OCI-LY7 (cell line): ENCODE measurements around the gene SH3BP5L. TPM values are rescaled to one million over a fixed set of nuclear protein-coding genes. Genes with fewer than 3 reads are reported as not detected.

Source experiments
- BruUV-seq: library from RNA; stranded (reverse); fragments of 400-500 nt; replicated peaks from 2 replicates; lab custom pipeline; 2021; lab: Mats Ljungman, UMichigan
- CTCF ChIA-PET: fragments of 300-600 bp; sonication (Branson Sonifier 250); formaldehyde crosslinking; loops from one replicate; lab custom pipeline; 2022; ENCODE audit warnings: antibody characterized with exemption; ENCODE audit not compliant: unreplicated experiment; lab: Charles Lee
- POLR2A ChIA-PET: fragments of 300-600 bp; sonication (Branson Sonifier 250); formaldehyde crosslinking; loops from one replicate; lab custom pipeline; 2022; ENCODE audit warnings: antibody characterized with exemption; lab: Charles Lee
- DNase-seq: peaks from one replicate; pipeline ENCODE4 v3.0.0-alpha.2; 2015; ENCODE audit warnings: low spot score
- H2AFZ ChIP-seq: fragments of 200-600 bp; sonication (generic), shearing (Covaris generic); 2 replicates; pipeline ENCODE4 v1.6.1; 2014; ENCODE audit warnings: mild to moderate bottlenecking, antibody characterized with exemption, low read length, moderate library complexity
- H3K27ac ChIP-seq: fragments of 200-600 bp; sonication (generic); 2 replicates; pipeline ENCODE4 v1.5.1; 2014; ENCODE audit warnings: mixed run types, low read depth, mild to moderate bottlenecking, moderate library complexity, low read length, inconsistent platforms; ENCODE audit not compliant: poor library complexity, severe bottlenecking
- H3K36me3 ChIP-seq: fragments of 200-600 bp; sonication (generic); 2 replicates; pipeline ENCODE4 v1.6.1; 2014; ENCODE audit warnings: mild to moderate bottlenecking, antibody characterized with exemption, low read length, moderate library complexity, mixed read lengths; ENCODE audit not compliant: insufficient read depth
- H3K4me1 ChIP-seq: fragments of 200-600 bp; sonication (generic); 2 replicates; pipeline ENCODE4 v1.5.1; 2014; ENCODE audit warnings: mild to moderate bottlenecking, low read length; ENCODE audit not compliant: insufficient read depth, poor library complexity, severe bottlenecking
- H3K4me2 ChIP-seq: fragments of 200-600 bp; sonication (generic); 2 replicates; pipeline ENCODE4 v1.6.1; 2014; ENCODE audit warnings: mild to moderate bottlenecking, low read length
- H3K4me3 ChIP-seq: fragments of 200-600 bp; sonication (generic); 2 replicates; pipeline ENCODE4 v1.5.1; 2014; ENCODE audit warnings: mild to moderate bottlenecking, low read depth, low read length; ENCODE audit not compliant: poor library complexity, severe bottlenecking
- H3K79me2 ChIP-seq: fragments of 200-600 bp; sonication (generic); 2 replicates; pipeline ENCODE4 v1.6.1; 2016; ENCODE audit warnings: low read depth, mild to moderate bottlenecking, low read length, moderate library complexity, mixed read lengths; ENCODE audit not compliant: insufficient read depth
- H3K9me2 ChIP-seq: fragments of 200-600 bp; sonication (generic); 2 replicates; pipeline ENCODE4 v1.6.1; 2016; ENCODE audit warnings: mild to moderate bottlenecking, low read length, mixed read lengths; ENCODE audit not compliant: insufficient read depth
- H3K9me3 ChIP-seq: fragments of 200-600 bp; sonication (generic); 2 replicates; pipeline ENCODE4 v1.6.1; 2014; ENCODE audit warnings: mild to moderate bottlenecking, mixed run types, low read length, mixed read lengths
- H4K20me1 ChIP-seq: fragments of 200-600 bp; sonication (generic); 2 replicates; pipeline ENCODE4 v1.6.1; 2014; ENCODE audit warnings: mild to moderate bottlenecking, antibody characterized with exemption, low read length, moderate library complexity, mixed read lengths; ENCODE audit not compliant: insufficient read depth
- EZH2phosphoT487 ChIP-seq: fragments of 200-600 bp; sonication (generic); IDR thresholded peaks from 2 replicates; pipeline ENCODE4 v1.6.1; 2018; ENCODE audit warnings: low read depth, borderline replicate concordance, mild to moderate bottlenecking, mixed run types, antibody characterized with exemption, low read length, moderate library complexity, mixed read lengths
- intact Hi-C: fragments of 100-400 bp; cut with micrococcal nuclease; formaldehyde crosslinking; loops from one replicate; pipeline ENCODE4 v1.10.0; 2022; ENCODE audit not compliant: unreplicated experiment
- total RNA-seq, 2 experiments: library from RNA; depleted of rRNA in 1 of 2; stranded (reverse); fragments of >200 nt in 1 of 2; shearing (Covaris generic) in 1 of 2; gene quantifications; 2 replicates each; pipeline ENCODE4 v1.2.3, GENCODE V29; 2014 to 2022
- TF ChIP-seq, protein P1 (sequence below): fragments of 200-600 bp; sonication (generic); conservative IDR thresholded peaks from 2 replicates; pipeline ENCODE4 v1.5.1; 2014; ENCODE audit warnings: mild to moderate bottlenecking, antibody characterized with exemption, low read length, moderate library complexity, mixed read lengths

SH3BP5L gene
- total RNA-seq, 2 experiments from 2014 or later: 16.9 to 21.8 TPM

DNA sequence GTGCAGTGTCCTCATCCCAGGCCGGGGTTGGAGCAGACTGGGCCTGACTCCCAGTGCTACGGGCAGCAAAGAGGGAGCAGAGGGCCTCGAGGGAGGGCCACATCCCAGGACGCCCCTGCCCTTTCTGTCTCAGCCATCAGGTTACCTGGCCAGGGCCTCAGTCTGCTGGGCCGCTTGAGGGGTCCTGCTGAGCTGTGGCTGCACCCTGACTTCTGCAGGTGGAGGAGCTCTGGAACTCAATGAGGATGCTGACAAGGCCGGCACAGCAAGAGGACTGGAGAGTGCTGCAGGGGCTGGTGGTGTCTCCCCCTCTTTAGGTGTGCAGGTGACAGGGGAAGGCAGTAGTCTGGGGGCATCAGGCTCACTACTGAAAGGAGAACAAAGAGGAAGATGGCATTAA, 29.9 kb upstream of the SH3BP5L start:
- Histone ChIP-seq H3K36me3 (peaks cover 60% of the 10 kb centered on the region), H2AFZ (no peak overlapping the region), H3K27ac (no peak overlapping the region), H3K79me2 (peaks cover 11% of the 10 kb centered on the region; the same call in 1 of the 2 replicates), H3K4me3 (no peak overlapping the region), H3K9me3 (no peaks in the 10 kb centered on the region), H3K4me2 (no peak overlapping the region), H3K4me1 (peaks cover 34% of the 10 kb centered on the region), H3K9me2 (no peaks in the 10 kb centered on the region), H4K20me1 (no peaks in the 10 kb centered on the region)
- no peak for TF ChIP-seq EZH2phosphoT487
- TF ChIP-seq, protein P1, sequence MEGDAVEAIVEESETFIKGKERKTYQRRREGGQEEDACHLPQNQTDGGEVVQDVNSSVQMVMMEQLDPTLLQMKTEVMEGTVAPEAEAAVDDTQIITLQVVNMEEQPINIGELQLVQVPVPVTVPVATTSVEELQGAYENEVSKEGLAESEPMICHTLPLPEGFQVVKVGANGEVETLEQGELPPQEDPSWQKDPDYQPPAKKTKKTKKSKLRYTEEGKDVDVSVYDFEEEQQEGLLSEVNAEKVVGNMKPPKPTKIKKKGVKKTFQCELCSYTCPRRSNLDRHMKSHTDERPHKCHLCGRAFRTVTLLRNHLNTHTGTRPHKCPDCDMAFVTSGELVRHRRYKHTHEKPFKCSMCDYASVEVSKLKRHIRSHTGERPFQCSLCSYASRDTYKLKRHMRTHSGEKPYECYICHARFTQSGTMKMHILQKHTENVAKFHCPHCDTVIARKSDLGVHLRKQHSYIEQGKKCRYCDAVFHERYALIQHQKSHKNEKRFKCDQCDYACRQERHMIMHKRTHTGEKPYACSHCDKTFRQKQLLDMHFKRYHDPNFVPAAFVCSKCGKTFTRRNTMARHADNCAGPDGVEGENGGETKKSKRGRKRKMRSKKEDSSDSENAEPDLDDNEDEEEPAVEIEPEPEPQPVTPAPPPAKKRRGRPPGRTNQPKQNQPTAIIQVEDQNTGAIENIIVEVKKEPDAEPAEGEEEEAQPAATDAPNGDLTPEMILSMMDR: no peak
- BruUV-seq: no TSS peak
- CTCF ChIA-PET: no interaction called here
- DNase-seq: no peak
- POLR2A ChIA-PET: interaction anchor here (0.7 to 1.0 kb wide), 2 partner anchors 18 to 26 kb away, joined by 3 read pairs; no protein-coding TSS in a partner anchor
- intact Hi-C loops: no loop called here

DNA sequence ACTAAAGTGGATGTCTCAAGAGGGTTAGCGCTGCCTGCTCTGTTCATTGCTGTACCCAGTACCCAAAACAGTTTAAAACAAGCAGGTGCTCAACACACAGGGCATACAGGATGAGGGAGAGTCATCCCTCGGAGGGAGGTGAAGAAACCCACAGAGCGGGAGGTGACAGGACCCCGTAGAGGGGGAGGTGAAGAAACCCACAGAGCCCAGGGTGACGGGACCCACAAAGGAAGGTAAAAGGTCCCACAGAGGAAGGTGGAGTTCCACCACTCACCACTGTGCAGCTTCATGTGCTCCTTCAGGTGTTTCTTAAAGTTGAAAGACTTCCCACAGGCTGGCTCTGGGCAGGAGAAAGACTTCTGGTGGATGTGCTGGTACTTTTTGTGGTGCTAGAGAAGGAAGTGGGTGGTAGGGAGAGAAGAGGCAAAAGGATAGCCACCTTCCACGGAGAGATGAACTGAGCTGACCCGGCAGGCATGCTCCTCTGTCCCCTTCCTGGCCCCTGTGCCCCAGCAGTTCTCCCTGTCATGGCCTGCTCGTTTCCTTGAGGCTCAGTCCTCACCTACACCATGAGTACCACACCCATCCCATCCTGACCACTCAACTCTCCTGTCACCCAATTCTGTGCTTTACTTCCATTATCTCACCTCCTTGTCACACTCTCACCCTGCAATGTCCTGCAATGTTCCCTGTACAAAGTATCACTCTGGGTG, 28.1 kb upstream of the SH3BP5L start:
- POLR2A ChIA-PET: no interaction called here
- H3K27ac ChIP-seq: no peak overlapping the region

More for the DNA sequence above, 28.1 kb upstream of the SH3BP5L start:
- no peak for TF ChIP-seq EZH2phosphoT487
- TF ChIP-seq, protein P1: no peak
- Histone ChIP-seq H3K4me3 (no peak overlapping the region), H4K20me1 (no peaks in the 10 kb centered on the region), H3K36me3 (peaks cover 77% of the 10 kb centered on the region), H2AFZ (no peak overlapping the region), H3K9me2 (no peaks in the 10 kb centered on the region), H3K4me1 (peaks cover 25% of the 10 kb centered on the region), H3K9me3 (no peaks in the 10 kb centered on the region), H3K4me2 (no peak overlapping the region), H3K79me2 (peaks cover 11% of the 10 kb centered on the region; the same call in 1 of the 2 replicates)
- intact Hi-C loops: no loop called here
- CTCF ChIA-PET: no interaction called here
- no peak for DNase-seq
- BruUV-seq: no TSS peak
